ENCODE results near the gene SMURF2. TPM values are rescaled to one million over a fixed set of nuclear protein-coding genes. Genes with fewer than 3 reads are reported as not detected.
"Not testable (repeated sequence)": the region's sequence is repeated elsewhere in the genome, so short reads cannot be mapped to it uniquely, and the experiment has no call there.

SMURF2 gene
- total RNA-seq, 1 experiment from 2014 or later = 154 TPM

- peak; percentile 97 for DNase-seq
- no peaks in the 10 kb centered on the region for H3K36me3 ChIP-seq
- no peaks in the 10 kb centered on the region for H3K27me3 ChIP-seq
- H3K4me3 ChIP-seq = peak overlapping the region; percentile 36
- no peaks in the 10 kb centered on the region for H3K9me3 ChIP-seq
These were observed 17.7 kb upstream of the SMURF2 start for GRCh38 chr17:64679710-64680216.

GRCh38 chr17:64676763-64677162, 14.7 kb upstream of the SMURF2 start:
- no peaks in the 10 kb centered on the region for H3K9me3 ChIP-seq
- H3K4me3 ChIP-seq = no peak overlapping the region
- no peaks in the 10 kb centered on the region for H3K27me3 ChIP-seq
- H3K36me3 ChIP-seq = no peaks in the 10 kb centered on the region
- DNase-seq = no peak

DNA sequence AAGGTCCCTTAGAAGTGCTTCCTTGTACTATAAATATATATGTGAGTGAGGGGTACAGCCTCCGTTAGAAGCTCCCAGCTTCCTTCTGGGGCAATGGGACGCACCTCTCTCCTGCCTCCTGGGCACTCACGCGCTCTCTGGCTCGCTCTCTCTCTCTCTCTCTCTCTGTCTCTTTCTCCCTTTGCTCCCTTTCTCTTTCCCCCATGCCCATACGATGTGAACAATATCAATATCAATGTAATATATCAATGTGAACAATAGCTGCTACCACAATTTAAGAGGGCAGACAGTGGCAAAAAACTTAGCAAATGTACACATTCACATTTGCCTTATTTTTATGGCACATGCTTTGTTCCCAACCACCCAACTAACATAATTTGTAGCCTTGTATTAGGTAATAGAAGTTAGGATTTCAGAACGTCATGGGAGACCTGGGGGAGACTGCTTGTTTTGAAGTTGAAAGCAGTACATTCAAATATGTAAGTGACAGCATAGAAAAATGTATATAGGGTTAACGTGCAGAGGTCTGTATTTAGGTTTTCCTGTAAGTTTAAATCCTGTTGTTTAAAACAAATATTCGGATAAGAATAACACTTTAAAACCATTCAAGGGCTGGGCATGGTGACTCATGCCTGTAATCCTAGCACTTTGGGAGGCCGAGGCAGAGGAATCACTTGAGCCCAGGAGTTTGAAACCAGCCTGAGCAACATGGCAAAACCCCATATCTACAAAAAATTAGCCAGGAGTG, 8.9 kb upstream of the SMURF2 start:
- H3K4me3 ChIP-seq, DNase-seq, H3K9me3 ChIP-seq, H3K36me3 ChIP-seq, H3K27me3 ChIP-seq: not testable (repeated sequence)

DNA sequence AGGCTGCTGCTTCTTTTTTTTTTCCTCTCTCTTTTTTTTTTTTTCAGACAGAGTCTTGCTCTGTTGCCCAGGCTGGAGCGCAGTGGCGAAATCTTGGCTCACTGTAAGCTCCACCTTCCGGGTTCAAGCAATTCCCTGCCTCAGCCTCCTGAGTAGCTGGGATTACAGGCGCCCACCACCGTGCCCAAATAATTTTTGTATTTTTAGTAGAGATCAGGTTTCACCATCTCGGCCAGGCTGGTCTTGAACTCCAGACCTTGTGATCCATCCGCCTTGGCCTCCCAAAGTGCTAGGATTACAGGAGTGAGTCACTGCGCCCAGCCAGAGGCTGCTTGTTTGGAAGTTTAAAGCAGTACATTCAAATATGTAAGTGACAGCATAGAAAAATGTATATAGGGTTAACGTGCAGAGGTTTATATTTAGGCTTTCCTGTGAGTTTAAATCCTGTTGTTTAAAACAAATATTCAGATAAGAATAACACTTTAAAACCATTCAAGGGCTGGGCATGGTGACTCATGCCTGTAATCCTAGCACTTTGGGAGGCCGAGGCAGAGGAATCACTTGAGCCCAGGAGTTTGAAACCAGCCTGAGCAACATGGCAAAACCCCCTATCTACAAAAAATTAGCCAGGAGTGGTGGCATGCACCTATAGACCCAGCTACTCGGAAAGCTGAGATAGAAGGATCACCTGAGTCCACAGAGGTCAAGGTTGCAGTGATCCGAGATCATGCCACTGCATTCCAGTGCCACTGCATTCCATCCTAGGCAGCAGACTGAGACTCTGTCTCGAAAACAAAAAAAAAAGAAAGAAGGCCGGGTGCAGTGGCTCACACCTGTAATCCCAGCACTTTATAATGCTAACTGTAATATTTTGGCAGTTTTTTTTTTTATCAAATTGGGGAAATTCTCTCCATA, 6.0 kb upstream of the SMURF2 start:
- not testable (repeated sequence) for H3K36me3 ChIP-seq, H3K27me3 ChIP-seq, H3K4me3 ChIP-seq, H3K9me3 ChIP-seq
- DNase-seq = peak; percentile 93

- H3K36me3 ChIP-seq = peaks cover 13% of the 10 kb centered on the region
- H3K27me3 ChIP-seq, H3K9me3 ChIP-seq, H3K4me3 ChIP-seq: not testable (repeated sequence)
- peak; percentile 77 for DNase-seq
These were observed 2.3 kb upstream of the SMURF2 start for GRCh38 chr17:64664299-64664981.

DNA sequence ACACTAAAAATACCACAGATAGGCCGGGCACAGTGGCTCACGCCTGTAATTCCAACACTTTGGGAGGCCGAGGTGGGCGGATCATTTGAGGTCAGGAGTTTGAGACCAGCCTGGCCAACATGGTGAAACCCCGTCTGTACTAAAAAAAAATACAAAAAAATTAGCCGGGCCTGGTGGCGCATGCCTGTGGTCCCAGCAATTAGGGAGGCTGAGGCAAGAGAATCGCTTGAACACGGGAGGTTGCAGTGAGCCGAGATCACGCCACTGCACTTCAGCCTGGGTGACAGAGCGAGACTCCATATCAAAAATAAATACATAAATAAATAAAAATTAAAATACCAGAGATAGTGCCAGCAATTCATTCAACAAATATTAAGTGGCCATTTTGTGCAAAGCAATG, 1.7 kb upstream of the SMURF2 start:
- peak; percentile 14 for DNase-seq
- not testable (repeated sequence) for H3K4me3 ChIP-seq

DNA sequence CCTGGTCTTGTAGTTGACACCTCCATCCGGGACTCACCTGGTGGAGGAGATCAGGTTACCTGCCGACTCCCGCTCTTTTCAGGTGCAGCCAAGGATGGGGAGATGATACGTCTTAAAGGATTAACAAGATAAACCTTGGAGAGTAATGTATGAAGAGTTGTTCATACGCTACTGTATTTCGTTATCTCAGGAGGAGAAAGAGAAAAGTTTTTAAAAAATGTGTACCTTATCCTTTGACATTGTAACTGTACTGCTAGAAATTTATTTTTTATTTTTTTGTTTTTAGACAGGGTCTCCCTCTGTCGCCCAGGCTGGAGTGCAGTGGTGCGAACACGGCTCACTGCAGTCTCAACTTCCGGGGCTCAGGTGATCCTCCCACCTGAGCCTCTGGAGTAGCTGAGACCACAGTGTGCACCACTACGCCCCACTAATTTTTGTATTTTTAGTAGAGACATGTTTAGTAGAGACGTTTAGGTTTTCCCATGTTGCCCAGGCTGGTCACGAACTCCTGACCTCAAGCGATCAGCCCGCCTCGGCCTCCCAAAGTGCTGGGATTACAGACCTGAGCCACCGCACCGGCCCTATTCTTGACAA, 764 bp upstream of the SMURF2 start:
- no peaks in the 10 kb centered on the region for H3K9me3 ChIP-seq
- H3K4me3 ChIP-seq = peak overlapping the region; percentile 58
- H3K36me3 ChIP-seq = peaks cover 23% of the 10 kb centered on the region
- H3K27me3 ChIP-seq = no peaks in the 10 kb centered on the region
- DNase-seq = no peak

More for the DNA sequence above, 1.7 kb upstream of the SMURF2 start:
- H3K9me3 ChIP-seq, H3K27me3 ChIP-seq: not testable (repeated sequence)
- H3K36me3 ChIP-seq = peaks cover 17% of the 10 kb centered on the region

DNA sequence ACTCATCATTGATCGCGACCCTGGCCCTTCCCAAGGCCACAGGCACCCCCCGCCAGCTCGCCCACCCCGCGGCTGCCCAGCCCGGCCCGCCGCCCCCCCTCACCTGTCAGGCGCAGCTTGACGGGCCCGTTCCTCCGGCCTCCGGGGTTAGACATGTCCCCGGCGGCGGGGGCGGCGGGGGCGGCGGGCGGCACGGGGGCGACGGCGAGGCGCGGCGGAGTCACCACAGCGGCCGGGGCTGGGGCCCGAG, 456 bp downstream of the SMURF2 start:
- Histone ChIP-seq H3K36me3 (peaks cover 31% of the 10 kb centered on the region), H3K9me3 (no peaks in the 10 kb centered on the region), H3K4me3 (peak overlapping the region; percentile 58), H3K27me3 (no peaks in the 10 kb centered on the region)
- no peak for DNase-seq

- peaks cover 36% of the 10 kb centered on the region for H3K36me3 ChIP-seq
- not testable (repeated sequence) for DNase-seq
These were observed 955 bp downstream of the SMURF2 start for GRCh38 chr17:64660978-64661725.

GRCh38 chr17:64660195-64660977, 1.7 kb downstream of the SMURF2 start:
- Histone ChIP-seq H3K4me3 (peak overlapping the region; percentile 58), H3K36me3 (peaks cover 44% of the 10 kb centered on the region)
- not testable (repeated sequence) for H3K9me3 ChIP-seq, H3K27me3 ChIP-seq, DNase-seq

More at GRCh38 chr17:64660978-64661725, 955 bp downstream of the SMURF2 start:
- not testable (repeated sequence) for H3K9me3 ChIP-seq, H3K27me3 ChIP-seq
- H3K4me3 ChIP-seq = peak overlapping the region; percentile 58

GRCh38 chr17:64658931-64659330, 3.2 kb downstream of the SMURF2 start:
- Histone ChIP-seq H3K27me3 (no peaks in the 10 kb centered on the region), H3K9me3 (peaks cover 5% of the 10 kb centered on the region; the same call in 1 of the 2 replicates), H3K36me3 (peaks cover 49% of the 10 kb centered on the region), H3K4me3 (peak overlapping the region; percentile 58)
- no peak for DNase-seq

GRCh38 chr17:64657610-64658125, 4.4 kb downstream of the SMURF2 start:
- DNase-seq = no peak
- Histone ChIP-seq H3K4me3 (peak overlapping the region; percentile 58), H3K27me3 (no peaks in the 10 kb centered on the region), H3K36me3 (peaks cover 50% of the 10 kb centered on the region), H3K9me3 (peaks cover 5% of the 10 kb centered on the region; the same call in 1 of the 2 replicates)

GRCh38 chr17:64655704-64656103, 6.4 kb downstream of the SMURF2 start:
- Histone ChIP-seq H3K4me3 (no peak overlapping the region), H3K9me3 (peaks cover 5% of the 10 kb centered on the region; the same call in 1 of the 2 replicates), H3K36me3 (peaks cover 62% of the 10 kb centered on the region), H3K27me3 (no peaks in the 10 kb centered on the region)
- DNase-seq = no peak

GRCh38 chr17:64653985-64654355, 8.1 kb downstream of the SMURF2 start:
- no peaks in the 10 kb centered on the region for H3K27me3 ChIP-seq
- DNase-seq = no peak

GRCh38 chr17:64653325-64653984, 8.7 kb downstream of the SMURF2 start:
- Histone ChIP-seq H3K4me3 (no peak overlapping the region), H3K27me3 (no peaks in the 10 kb centered on the region), H3K9me3 (peaks cover 5% of the 10 kb centered on the region; the same call in 1 of the 2 replicates), H3K36me3 (peaks cover 53% of the 10 kb centered on the region)
- no peak for DNase-seq

More at GRCh38 chr17:64653985-64654355, 8.1 kb downstream of the SMURF2 start:
- no peak overlapping the region for H3K4me3 ChIP-seq
- peaks cover 5% of the 10 kb centered on the region; the same call in 1 of the 2 replicates for H3K9me3 ChIP-seq
- peaks cover 52% of the 10 kb centered on the region for H3K36me3 ChIP-seq

All from MG63 (cell line).